Erythroblast (primary cell): ENCODE data around the gene TXLNG.

Experiments used
- DNase-seq, 2 experiments: peaks; one replicate each; lab custom pipeline; 2025; lab: John Stamatoyannopoulos, UW
- GATA1 ChIP-seq: IDR thresholded peaks from 2 replicates; pipeline ENCODE4 v1.6.1; 2011; ENCODE audit warnings: low read depth, mild to moderate bottlenecking, control low read depth, low read length, moderate library complexity
- POLR2A ChIP-seq: IDR thresholded peaks from 2 replicates; pipeline ENCODE4 v1.6.1; 2011; ENCODE audit warnings: mild to moderate bottlenecking, low read length

TXLNG gene

GRCh38 chrX:16856744-16857143, 70.5 kb downstream of the TXLNG start:
- no peak for DNase-seq
- TF ChIP-seq POLR2A = no peak
- TF ChIP-seq GATA1 = no peak

GRCh38 chrX:16862829-16863228, 76.6 kb downstream of the TXLNG start:
- no peak for DNase-seq
- TF ChIP-seq GATA1 (no peak), POLR2A (no peak)

- DNase-seq = peak in 1 of 2 experiments; percentile 6
- no peak for TF ChIP-seq POLR2A
- TF ChIP-seq GATA1 = no peak
Observed at GRCh38 chrX:16867947-16868346, 81.7 kb downstream of the TXLNG start.

GRCh38 chrX:16868920-16869319, 82.7 kb downstream of the TXLNG start:
- TF ChIP-seq POLR2A (no peak), GATA1 (no peak)

GRCh38 chrX:16869393-16870094, 83.3 kb downstream of the TXLNG start:
- peak; percentile 71 to 79 for DNase-seq

More at GRCh38 chrX:16868920-16869319, 82.7 kb downstream of the TXLNG start:
- DNase-seq = no peak

GRCh38 chrX:16870095-16870861, 84.0 kb downstream of the TXLNG start, which contains the start of gene RBBP7:
Gene RBBP7 (minus strand): TSS chrX:16870362. CDS start chrX:16870053, 309 bp downstream.
- DNase-seq = peak; percentile 93 to 96

More at GRCh38 chrX:16869393-16870094, 83.3 kb downstream of the TXLNG start:
- no peak for TF ChIP-seq POLR2A

GRCh38 chrX:16870862-16871815, 84.9 kb downstream of the TXLNG start:
- peak; percentile 25 to 27 for DNase-seq
- TF ChIP-seq GATA1 = no peak
- no peak for TF ChIP-seq POLR2A

More at GRCh38 chrX:16870095-16870861, 84.0 kb downstream of the TXLNG start, which contains the start of gene RBBP7:
- TF ChIP-seq POLR2A (peak; percentile 78), GATA1 (no peak)

- TF ChIP-seq POLR2A = no peak
- TF ChIP-seq GATA1 = no peak
- DNase-seq = no peak
Observed at GRCh38 chrX:16873106-16873505, 86.8 kb downstream of the TXLNG start.

GRCh38 chrX:16874458-16875095, 88.3 kb downstream of the TXLNG start:
- no peak for TF ChIP-seq GATA1
- no peak for TF ChIP-seq POLR2A
- DNase-seq = no peak

GRCh38 chrX:16876696-16877095, 90.4 kb downstream of the TXLNG start:
- TF ChIP-seq POLR2A (no peak), GATA1 (no peak)
- no peak for DNase-seq

GRCh38 chrX:16882169-16882568, 95.9 kb downstream of the TXLNG start:
- DNase-seq = peak; percentile 2 to 19
- TF ChIP-seq POLR2A (no peak), GATA1 (no peak)

GRCh38 chrX:16882702-16883486, 96.6 kb downstream of the TXLNG start:
- peak; percentile 72 to 79 for DNase-seq
- TF ChIP-seq GATA1 = no peak
- peak; percentile 27 for TF ChIP-seq POLR2A
